ENCODE results near the gene PPIF. TPM values are rescaled to one million over a fixed set of nuclear protein-coding genes. Genes with fewer than 3 reads are reported as not detected.

The PPIF gene
- total RNA-seq, 2 experiments from 2014 or later: 55.7 to 121 TPM

DNA sequence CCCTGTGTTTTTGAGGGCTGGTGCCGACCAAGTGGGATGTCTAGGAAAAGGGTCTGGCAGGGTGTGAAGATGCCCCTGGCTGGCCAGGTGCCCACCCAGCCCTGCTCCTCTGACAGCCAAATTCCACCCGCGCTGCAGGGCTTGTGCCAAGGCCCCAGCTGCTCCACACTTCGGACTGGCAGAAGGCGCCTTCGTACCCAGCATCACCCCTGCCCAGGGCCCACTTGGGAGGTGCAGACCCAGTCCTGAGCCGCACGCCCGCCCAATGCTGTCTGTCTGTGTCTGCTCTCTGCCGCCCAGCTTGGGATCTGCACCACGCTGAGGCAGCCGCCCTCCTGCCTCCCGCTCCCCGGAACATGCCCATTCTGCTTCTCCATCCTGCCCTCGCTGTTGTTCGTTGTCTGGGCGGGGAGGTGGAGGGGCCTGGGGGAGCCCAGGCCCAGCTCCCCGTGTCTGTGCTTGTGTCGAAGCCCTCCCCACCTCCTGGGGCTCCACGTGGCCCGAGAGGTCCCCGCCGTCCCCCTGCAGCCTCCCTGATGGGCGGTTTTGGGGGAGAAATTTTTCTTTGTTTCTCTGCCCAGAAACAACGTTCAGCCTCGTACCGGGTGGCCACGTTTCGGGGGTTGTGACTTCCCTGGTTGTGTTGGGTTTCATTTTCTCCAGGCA lies 36.9 kb upstream of the PPIF start:
- no peak overlapping the region for H3K4me3 ChIP-seq (ENCODE audit: low read depth, low read length, poor library complexity, severe bottlenecking)
- no peak overlapping the region for H3K4me2 ChIP-seq (ENCODE audit: low read length)
- BruUV-seq (replicated peaks): no TSS peak
- H4K20me1 ChIP-seq (ENCODE audit: insufficient read depth, low read length): no peaks in the 10 kb centered on the region
- H2AFZ ChIP-seq (ENCODE audit: low read length): no peak overlapping the region
- H3K27ac ChIP-seq (ENCODE audit: low read depth, low read length, poor library complexity, severe bottlenecking): no peak overlapping the region
- CTCF ChIA-PET (ENCODE audit: unreplicated experiment): no interaction called here
- H3K79me2 ChIP-seq (ENCODE audit: insufficient read depth, low read depth, low read length): no peaks in the 10 kb centered on the region
- DNase-seq (ENCODE audit: low spot score): no peak
- TF ChIP-seq EZH2phosphoT487 (IDR thresholded peaks at IDR 0.05; ENCODE audit: borderline replicate concordance, low read depth, low read length): no peak
- TF ChIP-seq CTCF (conservative IDR thresholded peaks at IDR 0.05; ENCODE audit: low read length): no peak
- POLR2A ChIA-PET: no interaction called here
- H3K9me2 ChIP-seq (ENCODE audit: insufficient read depth, low read length): no peaks in the 10 kb centered on the region
- peaks cover 59% of the 10 kb centered on the region for H3K36me3 ChIP-seq (ENCODE audit: insufficient read depth, low read length)
- intact Hi-C loops (cut with micrococcal nuclease; ENCODE audit: unreplicated experiment): no loop called here
- H3K4me1 ChIP-seq (ENCODE audit: insufficient read depth, low read length, poor library complexity, severe bottlenecking): no peaks in the 10 kb centered on the region
- no peaks in the 10 kb centered on the region for H3K9me3 ChIP-seq (ENCODE audit: low read length)

GRCh38 chr10:79310911-79311573 lies 36.2 kb upstream of the PPIF start:
- DNase-seq (ENCODE audit: low spot score): no peak
- no TSS peak for BruUV-seq (replicated peaks)
- Histone ChIP-seq H3K27ac (ENCODE audit: low read depth, low read length, poor library complexity, severe bottlenecking) (no peak overlapping the region), H3K9me2 (ENCODE audit: insufficient read depth, low read length) (no peaks in the 10 kb centered on the region), H3K4me2 (ENCODE audit: low read length) (no peak overlapping the region), H3K4me1 (ENCODE audit: insufficient read depth, low read length, poor library complexity, severe bottlenecking) (peaks cover 5% of the 10 kb centered on the region), H3K36me3 (ENCODE audit: insufficient read depth, low read length) (peaks cover 60% of the 10 kb centered on the region), H3K79me2 (ENCODE audit: insufficient read depth, low read depth, low read length) (no peaks in the 10 kb centered on the region), H2AFZ (ENCODE audit: low read length) (no peak overlapping the region), H3K4me3 (ENCODE audit: low read depth, low read length, poor library complexity, severe bottlenecking) (no peak overlapping the region), H3K9me3 (ENCODE audit: low read length) (no peaks in the 10 kb centered on the region), H4K20me1 (ENCODE audit: insufficient read depth, low read length) (no peaks in the 10 kb centered on the region)
- TF ChIP-seq CTCF (conservative IDR thresholded peaks at IDR 0.05; ENCODE audit: low read length): no peak
- TF ChIP-seq EZH2phosphoT487 (IDR thresholded peaks at IDR 0.05; ENCODE audit: borderline replicate concordance, low read depth, low read length): no peak
- CTCF ChIA-PET (ENCODE audit: unreplicated experiment): no interaction called here
- POLR2A ChIA-PET: interaction anchor here (0.7 kb wide), 1 partner anchor 1321 kb away, joined by 3 read pairs; no protein-coding TSS in a partner anchor
- intact Hi-C loops (cut with micrococcal nuclease; ENCODE audit: unreplicated experiment): no loop called here
